Tibial nerve (tissue), 3 donors: ENCODE data around the gene TAF11L13.

Experiments used
- POLR2A ChIP-seq, 2 donors: fragments of 450-650 bp; IDR thresholded peaks; one replicate each; pipeline ENCODE4 v1.6.1; 2017; ENCODE audit warnings: antibody characterized with exemption in 2 of 2, mild to moderate bottlenecking in 2 of 2, moderate library complexity in 2 of 2
- TF ChIP-seq, protein P1 (sequence below), 5 experiments: fragments of 200-600 bp in 3 of 5; fragments of 450-650 bp in 2 of 5; sonication (generic) in 3 of 5; IDR thresholded peaks; one replicate each; pipeline ENCODE4 v1.5.1; 2016 to 2019; ENCODE audit warnings: antibody characterized with exemption in 5 of 5, mild to moderate bottlenecking in 3 of 5, moderate library complexity in 2 of 5

DNA sequence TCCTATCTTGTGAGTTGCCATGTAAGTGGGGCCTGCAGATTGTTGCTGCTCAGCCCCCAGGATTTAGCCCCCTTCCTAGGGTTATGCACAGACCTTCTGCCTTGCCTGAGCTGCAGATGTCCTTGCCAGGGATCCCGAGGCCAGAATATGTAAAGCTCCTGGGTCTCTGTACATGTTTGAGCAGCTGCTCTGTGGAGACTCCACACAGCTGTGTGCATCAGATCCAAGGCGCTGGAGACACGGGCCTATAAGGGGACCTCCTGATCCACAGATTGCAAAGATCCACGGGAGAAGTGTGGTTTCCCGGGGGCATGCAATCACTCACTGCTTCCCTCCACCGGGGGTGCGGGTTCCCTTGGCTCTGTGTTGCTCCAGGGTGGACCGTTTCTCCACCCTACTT, 31.3 kb downstream of the TAF11L13 start:
- TF ChIP-seq POLR2A (IDR thresholded peaks at IDR 0.05), result no peak
- TF ChIP-seq, protein P1, sequence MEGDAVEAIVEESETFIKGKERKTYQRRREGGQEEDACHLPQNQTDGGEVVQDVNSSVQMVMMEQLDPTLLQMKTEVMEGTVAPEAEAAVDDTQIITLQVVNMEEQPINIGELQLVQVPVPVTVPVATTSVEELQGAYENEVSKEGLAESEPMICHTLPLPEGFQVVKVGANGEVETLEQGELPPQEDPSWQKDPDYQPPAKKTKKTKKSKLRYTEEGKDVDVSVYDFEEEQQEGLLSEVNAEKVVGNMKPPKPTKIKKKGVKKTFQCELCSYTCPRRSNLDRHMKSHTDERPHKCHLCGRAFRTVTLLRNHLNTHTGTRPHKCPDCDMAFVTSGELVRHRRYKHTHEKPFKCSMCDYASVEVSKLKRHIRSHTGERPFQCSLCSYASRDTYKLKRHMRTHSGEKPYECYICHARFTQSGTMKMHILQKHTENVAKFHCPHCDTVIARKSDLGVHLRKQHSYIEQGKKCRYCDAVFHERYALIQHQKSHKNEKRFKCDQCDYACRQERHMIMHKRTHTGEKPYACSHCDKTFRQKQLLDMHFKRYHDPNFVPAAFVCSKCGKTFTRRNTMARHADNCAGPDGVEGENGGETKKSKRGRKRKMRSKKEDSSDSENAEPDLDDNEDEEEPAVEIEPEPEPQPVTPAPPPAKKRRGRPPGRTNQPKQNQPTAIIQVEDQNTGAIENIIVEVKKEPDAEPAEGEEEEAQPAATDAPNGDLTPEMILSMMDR (IDR thresholded peaks at IDR 0.05), result no peak
